ENCODE measurements around the gene KMO. TPM values are rescaled to one million over a fixed set of nuclear protein-coding genes. Genes with fewer than 3 reads are reported as not detected.

The KMO gene
- total and polyA plus RNA-seq, 4 donors, result 2.2 to 9.9 (median 6.4) TPM

- Histone ChIP-seq H3K27me3 (ENCODE audit: control insufficient read depth in 3 of 3, insufficient read depth in 3 of 3, low read length in 2 of 3) (no peaks in the 10 kb centered on the region), H3K36me3 (ENCODE audit: control insufficient read depth in 4 of 4, insufficient read depth in 4 of 4, low read length in 4 of 4) (no peaks in the 10 kb centered on the region), H3K9me3 (ENCODE audit: control insufficient read depth in 4 of 4, insufficient read depth in 3 of 4, low read length in 3 of 4) (no peaks in the 10 kb centered on the region), H3K4me1 (ENCODE audit: control insufficient read depth in 5 of 5, insufficient read depth in 5 of 5, low read length in 5 of 5) (no peaks in the 10 kb centered on the region), H3K9ac (ENCODE audit: insufficient read depth in 1 of 2, low read length in 2 of 2) (no peak overlapping the region), H3K27ac (ENCODE audit: low read depth in 1 of 2, low read length in 1 of 2) (no peak overlapping the region), H3K4me3 (no peak overlapping the region)
- DNase-seq (no peak), ATAC-seq (ENCODE audit: insufficient read depth, low FRiP score) (no peak)
- TF ChIP-seq CTCF (IDR thresholded peaks at IDR 0.05; ENCODE audit: control extremely low read depth, extremely low read depth), result no peak
- WGBS, 2 donors, result 95 to 96% methylated on average over 3 of the region's 3 CpGs
These were observed 23.3 kb downstream of the KMO start for GRCh38 chr1:241555526-241555925.

GRCh38 chr1:241557031-241557430 lies 24.9 kb downstream of the KMO start:
- Histone ChIP-seq H3K9ac (ENCODE audit: insufficient read depth in 1 of 2, low read length in 2 of 2) (no peak overlapping the region), H3K4me3 (no peak overlapping the region), H3K4me1 (ENCODE audit: control insufficient read depth in 5 of 5, insufficient read depth in 5 of 5, low read length in 5 of 5) (no peaks in the 10 kb centered on the region), H3K27ac (ENCODE audit: low read depth in 1 of 2, low read length in 1 of 2) (no peak overlapping the region), H3K9me3 (ENCODE audit: control insufficient read depth in 4 of 4, insufficient read depth in 3 of 4, low read length in 3 of 4) (no peaks in the 10 kb centered on the region), H3K27me3 (ENCODE audit: control insufficient read depth in 3 of 3, insufficient read depth in 3 of 3, low read length in 2 of 3) (no peaks in the 10 kb centered on the region), H3K36me3 (ENCODE audit: control insufficient read depth in 4 of 4, insufficient read depth in 4 of 4, low read length in 4 of 4) (peaks cover 0 to under 1% (median 0%) of the 10 kb centered on the region in 4 donors)
- no peak for TF ChIP-seq CTCF (IDR thresholded peaks at IDR 0.05; ENCODE audit: control extremely low read depth, extremely low read depth)
- DNase-seq (no peak), ATAC-seq (ENCODE audit: insufficient read depth, low FRiP score) (no peak)
- WGBS, 2 donors, result 82 to 83% methylated on average over 5 of the region's 5 CpGs

- peaks cover 0 to 2% (median 0%) of the 10 kb centered on the region in 4 donors for H3K36me3 ChIP-seq (ENCODE audit: control insufficient read depth in 4 of 4, insufficient read depth in 4 of 4, low read length in 4 of 4)
- ATAC-seq (ENCODE audit: insufficient read depth, low FRiP score) (no peak), DNase-seq (no peak)
- H3K4me3 ChIP-seq, result no peak overlapping the region
- 76 to 89% methylated on average over 5 of the region's 5 CpGs for WGBS, 2 donors
- no peaks in the 10 kb centered on the region for H3K9me3 ChIP-seq (ENCODE audit: control insufficient read depth in 4 of 4, insufficient read depth in 3 of 4, low read length in 3 of 4)
- H3K4me1 ChIP-seq (ENCODE audit: control insufficient read depth in 5 of 5, insufficient read depth in 5 of 5, low read length in 5 of 5), result no peaks in the 10 kb centered on the region
- H3K27me3 ChIP-seq (ENCODE audit: control insufficient read depth in 3 of 3, insufficient read depth in 3 of 3, low read length in 2 of 3), result no peaks in the 10 kb centered on the region
- no peak for TF ChIP-seq CTCF (IDR thresholded peaks at IDR 0.05; ENCODE audit: control extremely low read depth, extremely low read depth)
- H3K9ac ChIP-seq (ENCODE audit: insufficient read depth in 1 of 2, low read length in 2 of 2), result no peak overlapping the region
- H3K27ac ChIP-seq (ENCODE audit: low read depth in 1 of 2, low read length in 1 of 2), result no peak overlapping the region
These were observed 25.5 kb downstream of the KMO start for GRCh38 chr1:241557551-241558193.
